C4-2B (cell line): Measurements from ENCODE around the gene KPNA2.

Experiments
- H3K27ac ChIP-seq: fragments of 450-650 bp; 2 replicates; pipeline ENCODE4 v1.5.1; 2017
- ZFX ChIP-seq: fragments of 450-650 bp; IDR thresholded peaks from 2 replicates; pipeline ENCODE4 v1.6.1; 2017
- TF ChIP-seq, protein P1 (sequence below): fragments of 450-650 bp; conservative IDR thresholded peaks from 2 replicates; pipeline ENCODE4 v1.5.1; 2017; ENCODE audit warnings: mild to moderate bottlenecking

The KPNA2 gene

DNA sequence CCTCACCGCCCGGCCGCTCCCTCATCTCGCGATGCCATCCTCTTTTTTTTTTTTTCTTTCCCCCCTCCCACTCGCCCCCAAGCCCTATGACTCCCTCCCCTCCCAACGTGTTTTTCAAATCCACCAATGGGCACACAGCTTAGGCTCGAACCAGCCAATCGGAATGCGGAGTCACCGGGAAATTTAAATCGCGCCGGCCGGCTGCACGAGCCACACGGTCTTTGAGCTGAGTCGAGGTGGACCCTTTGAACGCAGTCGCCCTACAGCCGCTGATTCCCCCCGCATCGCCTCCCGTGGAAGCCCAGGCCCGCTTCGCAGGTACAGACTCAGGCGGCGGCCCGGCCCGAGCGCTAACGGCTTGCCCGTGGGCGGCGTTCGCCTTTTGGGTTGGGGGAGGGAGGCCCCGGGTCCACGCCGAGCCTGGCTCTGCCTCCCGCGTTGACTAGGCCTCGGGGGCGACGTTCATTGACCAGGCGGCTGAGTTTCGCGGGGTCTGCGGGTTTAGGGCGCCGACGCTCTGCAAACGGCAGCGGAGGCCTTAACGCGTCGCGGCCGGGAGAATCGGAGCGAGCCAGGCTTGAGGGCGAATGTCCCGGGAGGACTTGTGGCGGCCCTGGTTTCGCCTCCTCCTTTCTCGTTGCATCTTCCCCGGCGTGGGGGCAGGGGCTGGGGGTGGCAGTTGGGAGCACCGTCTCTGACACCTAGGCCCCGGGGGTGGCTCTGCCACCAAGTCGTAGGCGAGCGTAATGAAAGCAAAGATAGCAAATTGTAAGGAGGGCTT, at the start of gene KPNA2:
Gene KPNA2, plus strand, starts transcription at position 213 of the 781 bp plus-strand sequence. CDS start 1,398 bp downstream, outside the sequence.
- H3K27ac ChIP-seq = peak within 1 kb of the TSS; percentile 99
- TF ChIP-seq, protein P1, sequence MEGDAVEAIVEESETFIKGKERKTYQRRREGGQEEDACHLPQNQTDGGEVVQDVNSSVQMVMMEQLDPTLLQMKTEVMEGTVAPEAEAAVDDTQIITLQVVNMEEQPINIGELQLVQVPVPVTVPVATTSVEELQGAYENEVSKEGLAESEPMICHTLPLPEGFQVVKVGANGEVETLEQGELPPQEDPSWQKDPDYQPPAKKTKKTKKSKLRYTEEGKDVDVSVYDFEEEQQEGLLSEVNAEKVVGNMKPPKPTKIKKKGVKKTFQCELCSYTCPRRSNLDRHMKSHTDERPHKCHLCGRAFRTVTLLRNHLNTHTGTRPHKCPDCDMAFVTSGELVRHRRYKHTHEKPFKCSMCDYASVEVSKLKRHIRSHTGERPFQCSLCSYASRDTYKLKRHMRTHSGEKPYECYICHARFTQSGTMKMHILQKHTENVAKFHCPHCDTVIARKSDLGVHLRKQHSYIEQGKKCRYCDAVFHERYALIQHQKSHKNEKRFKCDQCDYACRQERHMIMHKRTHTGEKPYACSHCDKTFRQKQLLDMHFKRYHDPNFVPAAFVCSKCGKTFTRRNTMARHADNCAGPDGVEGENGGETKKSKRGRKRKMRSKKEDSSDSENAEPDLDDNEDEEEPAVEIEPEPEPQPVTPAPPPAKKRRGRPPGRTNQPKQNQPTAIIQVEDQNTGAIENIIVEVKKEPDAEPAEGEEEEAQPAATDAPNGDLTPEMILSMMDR = no peak
- peak; percentile 98 for TF ChIP-seq ZFX

DNA sequence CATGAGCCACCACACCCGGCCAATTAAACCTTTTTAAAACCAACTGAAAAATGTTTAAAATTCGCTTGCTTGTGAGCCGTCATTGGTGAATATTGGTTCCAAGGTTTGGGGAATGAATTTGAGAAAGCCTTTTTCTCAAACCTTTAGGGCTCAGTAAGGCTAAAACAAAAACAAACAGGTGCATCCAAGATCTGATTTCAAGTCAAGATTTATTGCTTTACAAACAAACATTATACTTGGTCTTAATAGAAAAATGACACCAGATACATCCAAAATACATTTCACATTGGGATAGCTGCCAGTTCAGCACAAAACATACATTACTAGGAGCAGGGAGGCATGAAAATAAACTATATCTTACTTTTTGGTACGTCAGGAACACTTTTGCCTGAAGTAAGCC, 44.6 kb upstream of the KPNA2 start:
- TF ChIP-seq ZFX = no peak
- TF ChIP-seq, protein P1 = no peak
- H3K27ac ChIP-seq = peak overlapping the region; percentile 11; the same call in 1 of the 2 replicates

DNA sequence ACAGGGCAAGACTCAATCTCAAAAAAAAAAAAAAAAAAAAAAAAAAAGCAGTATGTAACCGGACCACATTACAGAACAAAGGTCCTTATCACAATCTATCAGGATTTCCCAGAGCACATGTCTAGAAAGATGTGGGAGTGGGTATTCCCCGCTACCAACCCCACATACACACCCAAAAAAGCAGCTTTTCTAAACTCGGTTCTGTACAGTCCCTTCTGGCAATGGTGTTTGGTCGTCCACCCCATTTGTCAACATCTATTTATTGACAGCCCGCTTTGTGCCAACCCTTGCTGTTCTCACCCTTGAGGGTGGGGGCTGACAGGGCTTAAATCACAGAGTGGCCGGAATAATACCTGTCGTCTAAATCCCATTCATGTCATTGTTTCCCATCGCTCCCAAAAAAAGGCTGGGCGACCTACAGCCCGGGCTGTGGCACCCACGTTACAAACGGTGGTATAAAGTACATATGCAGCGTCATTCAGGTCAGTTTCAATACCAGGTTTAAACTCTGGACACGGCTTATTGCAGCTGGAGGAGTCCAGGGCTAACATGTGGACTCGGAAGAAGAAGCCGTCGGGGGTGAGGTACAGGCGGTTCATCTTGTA, 42.9 kb upstream of the KPNA2 start:
- peak overlapping the region; percentile 96 for H3K27ac ChIP-seq
- no peak for TF ChIP-seq ZFX
- TF ChIP-seq, protein P1 = no peak

DNA sequence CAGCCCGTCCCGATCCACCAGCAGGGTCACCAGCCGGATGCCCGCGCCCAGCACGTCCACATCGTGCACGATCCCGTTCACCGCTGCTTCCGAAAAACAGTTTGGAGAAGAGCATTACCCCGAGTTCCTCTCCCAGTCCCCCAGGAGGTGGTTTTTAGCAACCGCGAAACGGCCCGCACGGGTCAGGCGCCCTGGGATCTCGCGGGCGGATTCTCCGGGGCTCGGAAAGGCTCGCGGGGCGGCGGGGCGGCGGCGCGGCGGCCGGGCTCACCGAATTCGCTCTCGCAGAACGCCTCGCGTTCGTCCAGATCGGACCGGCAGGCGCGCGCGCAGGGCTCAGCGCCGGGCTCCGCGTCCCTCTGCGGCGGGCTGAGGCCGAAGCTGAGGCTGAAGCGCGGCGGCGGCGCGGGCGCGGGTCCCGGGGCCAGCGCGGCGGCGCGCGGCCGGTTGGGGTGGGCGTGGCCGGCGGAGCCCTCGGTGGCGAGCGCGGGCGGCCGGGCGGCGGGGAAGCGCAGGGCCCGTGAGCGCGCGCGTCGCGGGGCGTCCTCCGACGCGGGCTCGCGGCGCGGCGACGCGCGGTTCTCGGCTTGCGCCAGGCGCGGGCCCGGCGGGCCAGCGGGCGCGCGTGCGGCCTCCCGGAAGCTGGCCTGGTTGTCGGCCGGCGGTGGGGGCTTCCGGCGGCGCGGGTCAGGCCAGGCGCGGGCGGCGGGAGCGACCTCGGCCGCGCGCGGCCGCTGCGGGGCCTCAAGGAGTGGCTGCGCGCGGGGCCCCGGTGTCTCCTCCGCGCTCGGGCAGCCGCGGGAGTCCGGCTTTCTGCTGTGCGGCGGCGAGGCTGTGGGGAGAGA, 42.2 kb upstream of the KPNA2 start:
- TF ChIP-seq, protein P1 = no peak
- 0 out of 2 replicates have a peak, but pooled peaks have one; percentile 68 for TF ChIP-seq ZFX
- peak overlapping the region; percentile 96 for H3K27ac ChIP-seq

GRCh38 chr17:67993998-67994361, 41.6 kb upstream of the KPNA2 start:
- peak overlapping the region; percentile 96 for H3K27ac ChIP-seq
- peak; percentile 65; the same call in 1 of the 2 replicates for TF ChIP-seq ZFX
- TF ChIP-seq, protein P1 = no peak

- TF ChIP-seq, protein P1 = no peak
- TF ChIP-seq ZFX = no peak
- H3K27ac ChIP-seq = peak overlapping the region; percentile 35
Observed at GRCh38 chr17:67994817-67995569, 40.5 kb upstream of the KPNA2 start.
